GM19043 (cell line): ENCODE results near the gene TMEM203.

Source experiments
- ATAC-seq: cut with Tn5 transposase; IDR thresholded peaks from one replicate; pipeline ENCODE4 v1.9.1; 2021; ENCODE audit warnings: low read depth; ENCODE audit not compliant: unreplicated experiment

The TMEM203 gene

DNA sequence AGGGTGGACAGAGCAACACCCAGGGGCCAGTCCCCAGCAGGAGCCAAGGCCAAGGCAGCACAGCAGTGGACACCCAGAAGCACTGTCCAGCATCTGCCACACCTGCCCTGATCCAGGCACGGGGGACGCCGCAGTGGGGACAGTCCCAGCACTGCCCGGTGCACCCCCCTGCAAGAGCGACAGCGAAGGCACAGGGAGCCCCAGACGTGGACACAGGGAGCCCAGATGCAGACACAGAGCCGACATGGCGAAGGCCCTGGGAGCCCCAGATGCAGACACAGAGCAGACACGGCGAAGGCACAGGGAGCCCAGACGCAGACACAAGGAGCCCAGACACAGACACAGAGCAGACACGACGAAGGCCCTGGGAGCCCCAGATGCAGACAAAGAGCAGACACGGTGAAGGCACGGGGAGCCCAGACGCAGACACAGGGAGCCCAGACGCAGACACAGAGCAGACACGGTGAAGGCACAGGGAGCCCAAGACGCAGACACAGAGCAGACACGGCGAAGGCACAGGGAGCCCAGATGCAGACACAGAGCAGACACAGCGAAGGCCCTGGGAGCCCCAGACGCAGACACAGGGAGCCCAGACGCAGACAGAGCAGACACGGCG lies 21.4 kb downstream of the TMEM203 start:
- ATAC-seq = no peak

DNA sequence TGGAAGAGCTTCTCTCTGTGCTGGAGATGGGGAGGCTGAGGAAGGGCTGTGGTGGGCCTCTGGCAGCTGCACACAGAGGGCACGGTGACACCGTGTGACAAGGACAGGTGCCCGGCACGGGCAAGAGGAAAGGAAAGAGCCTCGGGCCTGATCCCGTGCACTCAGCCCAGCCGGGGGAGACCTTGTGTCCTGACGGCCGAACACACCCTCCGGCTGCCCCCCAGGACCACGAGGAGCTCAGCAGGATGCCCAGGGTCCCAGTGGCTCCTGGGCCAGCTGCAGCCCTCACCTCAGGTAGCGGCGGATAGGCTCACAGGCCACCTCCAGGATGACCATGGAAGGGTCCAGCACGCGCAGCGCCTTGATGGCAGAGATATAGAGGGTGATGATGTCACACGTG lies 22.6 kb downstream of the TMEM203 start:
- ATAC-seq = no peak

DNA sequence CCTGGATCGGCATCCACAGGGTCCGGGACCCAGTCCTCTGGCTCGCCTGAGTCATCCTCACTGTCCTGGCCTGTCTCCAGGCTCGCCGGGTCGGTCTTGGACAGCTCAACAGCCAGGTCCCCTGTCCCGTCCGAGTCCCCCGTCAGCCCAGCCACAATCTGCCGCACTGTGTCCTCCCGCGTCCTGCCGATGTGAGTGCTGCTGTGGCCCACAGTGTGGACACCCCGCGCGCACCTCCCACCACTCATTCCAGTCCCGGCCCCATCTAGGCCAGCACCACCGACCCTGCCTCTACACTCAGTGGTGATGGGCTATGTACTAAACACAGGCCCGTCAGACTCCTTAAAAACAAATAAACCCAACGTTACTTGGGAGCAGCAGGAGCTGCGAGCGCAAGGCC lies 23.8 kb downstream of the TMEM203 start:
- ATAC-seq = no peak

DNA sequence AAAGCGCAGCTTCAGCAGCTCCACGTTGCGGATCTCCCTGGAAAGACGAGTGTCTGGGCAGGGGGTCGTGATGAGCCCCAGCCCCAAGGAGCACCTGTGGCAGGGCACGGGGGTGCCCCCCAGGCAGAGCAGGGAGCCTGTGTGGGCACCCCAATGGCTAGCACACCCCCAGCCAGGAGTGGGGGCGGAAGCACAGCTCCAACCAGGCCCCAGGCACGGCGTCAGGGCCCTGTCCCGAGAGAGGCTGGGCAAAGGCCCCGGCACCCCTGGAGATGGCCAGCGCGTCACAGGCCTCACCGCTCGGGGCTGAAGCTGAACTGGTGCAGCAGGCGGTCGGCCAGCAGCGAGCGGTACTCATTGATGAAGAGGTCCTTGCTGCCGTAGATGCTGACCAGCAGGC lies 25.0 kb downstream of the TMEM203 start:
- ATAC-seq = no peak

DNA sequence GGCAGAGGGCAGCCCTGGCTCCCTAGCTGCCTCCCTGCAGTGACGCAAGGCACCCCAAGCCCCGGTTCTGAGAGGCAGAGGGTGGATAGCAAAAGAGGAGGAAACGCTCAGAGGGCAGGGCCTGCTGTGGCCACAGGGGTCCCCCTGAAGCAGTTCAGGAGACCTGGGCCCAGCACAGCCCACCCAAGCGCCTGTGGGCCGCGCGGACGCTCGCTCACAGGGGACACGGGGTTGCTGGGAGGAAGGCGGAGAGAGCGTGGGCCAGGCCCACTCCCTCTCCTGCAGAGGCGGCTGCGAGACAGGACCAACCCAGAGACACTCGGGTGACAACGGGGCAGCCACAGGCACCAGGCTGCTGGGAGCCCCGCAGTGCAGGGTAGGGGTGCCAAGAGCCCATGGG lies 25.7 kb downstream of the TMEM203 start:
- ATAC-seq = no peak

DNA sequence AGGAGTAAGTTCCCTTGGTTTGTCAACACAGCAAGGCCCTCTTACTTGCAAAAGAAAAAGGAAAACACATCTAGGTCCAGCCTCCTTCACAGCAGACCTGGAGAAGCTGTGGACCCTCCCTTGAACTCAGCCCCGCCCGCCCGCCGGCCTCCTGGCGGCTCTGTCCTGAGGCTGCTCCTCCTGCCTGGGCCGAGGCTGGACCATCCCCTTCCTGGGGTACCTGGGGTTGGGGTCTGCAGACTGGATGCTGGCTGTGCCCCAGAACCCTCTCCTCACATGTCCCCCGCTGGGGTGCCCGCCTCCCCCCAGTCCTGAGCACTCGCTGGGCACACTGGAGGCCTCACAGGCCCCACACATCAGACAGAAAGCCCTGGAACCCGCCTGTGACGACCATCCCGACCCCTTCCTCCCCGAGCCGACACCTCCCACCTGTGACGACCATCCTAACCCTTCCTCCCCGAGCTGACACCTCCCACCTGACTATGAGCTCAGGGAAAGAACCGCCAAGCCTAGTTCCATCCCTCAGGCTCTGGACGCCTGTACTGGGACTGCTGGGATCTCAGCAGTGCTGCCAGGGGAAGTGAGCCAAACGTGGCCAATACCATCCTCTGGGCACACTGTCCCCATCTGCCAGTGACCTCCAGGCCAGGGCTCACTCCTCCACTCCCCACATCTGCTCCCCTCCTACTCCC lies 26.4 kb downstream of the TMEM203 start:
- ATAC-seq = no peak

DNA sequence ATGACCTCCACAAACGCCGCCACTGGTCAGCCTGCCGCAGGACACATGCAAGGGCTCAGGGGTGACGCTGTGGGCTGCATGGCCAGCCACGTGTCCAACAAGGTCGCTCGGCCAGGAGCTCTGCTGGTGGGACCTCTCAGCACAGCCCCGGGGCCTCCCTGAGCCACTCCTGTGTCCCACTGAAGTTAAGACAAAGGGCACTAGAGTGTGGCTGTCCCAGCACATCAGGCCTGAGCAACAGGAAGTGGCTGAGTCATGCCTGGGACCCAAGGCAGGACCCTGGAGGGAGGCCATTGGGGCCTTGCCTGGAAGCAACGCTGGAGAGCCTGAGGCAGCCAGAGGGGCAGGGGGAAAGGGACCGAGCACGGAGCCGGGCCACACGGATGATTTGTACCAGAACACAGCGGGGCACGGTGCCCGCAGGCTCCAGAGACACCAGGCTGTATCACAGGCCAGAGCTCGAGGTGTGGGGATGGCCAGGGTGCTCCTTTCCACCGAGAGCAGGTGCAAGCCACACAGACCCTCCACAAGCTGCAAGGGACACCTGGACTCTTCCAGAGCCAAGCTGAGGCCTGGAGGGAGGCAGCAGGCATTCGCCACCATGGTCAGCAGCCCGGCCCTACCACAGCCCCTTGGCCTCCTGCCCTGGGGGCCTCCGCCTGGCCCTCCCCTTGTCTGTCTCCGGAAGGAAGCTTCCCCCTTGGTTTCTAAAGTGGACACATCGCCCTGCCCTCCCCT lies 27.1 kb downstream of the TMEM203 start:
- no peak for ATAC-seq

DNA sequence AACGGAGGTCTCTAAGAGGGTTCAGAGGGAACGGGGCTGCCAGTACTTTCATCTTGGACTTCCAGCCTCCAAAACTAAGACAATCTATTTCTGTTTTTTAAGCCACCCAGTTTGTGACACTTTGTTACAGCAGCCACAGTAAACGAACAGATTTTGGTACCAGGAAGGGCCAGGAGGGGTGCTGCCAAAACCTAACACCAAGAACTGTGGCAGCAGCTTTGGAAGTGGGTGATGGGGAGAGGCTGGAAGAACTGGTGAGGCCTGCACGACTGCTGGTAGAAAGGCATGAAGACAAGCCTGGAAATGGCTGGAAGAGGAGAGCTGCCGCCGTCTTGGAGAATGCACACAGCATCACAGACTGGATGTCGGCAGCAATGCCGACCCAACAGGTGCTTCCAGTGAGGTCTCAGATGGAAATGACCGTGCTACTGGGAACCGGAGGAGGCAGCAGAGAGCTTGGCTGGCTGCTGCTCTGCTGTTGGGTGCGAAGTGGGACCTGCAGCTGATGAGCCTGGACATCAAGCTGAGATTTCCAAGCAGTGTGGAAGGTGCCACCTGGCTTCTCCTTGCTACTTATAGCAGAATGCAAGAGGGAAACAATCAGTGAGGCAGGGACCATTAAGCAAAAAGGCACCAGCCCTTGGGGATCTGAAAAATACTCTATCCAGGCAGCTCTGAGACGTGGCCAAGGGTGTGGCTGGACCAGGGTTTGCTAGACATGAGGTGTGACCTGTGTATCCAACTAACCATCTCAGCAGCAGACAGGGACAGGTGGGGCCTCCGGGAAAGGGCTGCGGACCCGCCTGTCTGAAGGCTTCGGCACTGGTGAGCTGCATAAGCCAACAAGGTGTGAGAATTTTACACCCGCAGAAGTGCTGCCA lies 28.9 kb downstream of the TMEM203 start:
- no peak for ATAC-seq

DNA sequence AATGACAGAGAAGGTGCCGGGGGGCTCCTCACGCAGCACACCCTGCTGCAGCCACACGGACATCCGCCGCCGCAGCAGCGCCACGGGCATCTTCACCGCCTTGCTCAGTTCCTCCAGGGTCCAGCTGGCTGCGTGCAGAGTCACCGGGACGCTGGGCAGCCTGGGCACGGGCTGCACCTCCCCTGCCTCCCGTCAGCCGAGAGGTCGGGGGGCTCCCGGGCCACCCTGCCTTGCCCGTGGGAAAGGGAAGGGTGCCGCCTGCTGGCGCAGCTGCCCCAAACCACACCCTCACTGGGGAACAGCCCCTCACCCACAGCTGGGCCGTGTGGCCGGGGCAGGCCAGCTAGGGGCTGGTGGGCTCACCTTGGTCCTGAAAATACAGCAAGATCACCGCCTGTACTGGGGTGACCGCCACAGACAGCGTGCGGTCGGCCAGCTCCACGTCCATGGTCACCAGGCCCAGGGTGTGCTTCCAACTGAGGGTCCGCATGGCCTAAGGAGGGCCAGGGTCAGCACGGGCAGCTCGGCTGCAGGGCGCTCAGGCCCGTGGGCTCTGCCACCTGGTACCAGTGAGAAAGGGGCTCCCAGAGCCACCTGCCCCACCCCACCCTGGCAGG lies 30.0 kb downstream of the TMEM203 start:
- no peak for ATAC-seq

DNA sequence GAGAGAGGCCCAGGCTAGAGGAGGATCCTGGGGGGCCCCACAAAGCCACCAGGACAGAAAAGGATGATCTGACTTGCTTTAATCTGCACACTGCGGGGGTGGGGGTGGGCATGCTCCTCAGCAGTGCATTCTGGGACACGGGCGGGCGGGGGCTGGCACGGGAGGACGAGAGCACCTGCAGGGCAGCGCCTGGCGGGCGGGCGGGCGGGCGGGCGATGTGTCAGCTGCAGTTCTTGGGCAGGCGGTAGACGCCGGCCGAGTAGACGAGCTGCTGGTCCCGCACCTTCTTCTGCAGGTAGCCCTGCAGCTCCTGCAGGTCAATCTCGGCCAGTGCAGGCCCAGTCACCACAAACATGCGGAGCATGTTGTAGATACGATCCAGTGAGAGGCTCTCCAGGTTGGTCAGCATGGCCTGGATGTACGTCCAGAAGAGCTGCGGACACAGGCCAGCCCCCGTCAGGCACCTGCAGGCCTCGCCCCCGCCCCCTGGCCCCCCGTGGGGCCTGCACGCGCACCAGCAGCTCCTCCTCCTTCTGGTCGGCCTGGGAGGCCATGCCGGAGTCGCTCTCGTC lies 30.6 kb downstream of the TMEM203 start:
- no peak for ATAC-seq

DNA sequence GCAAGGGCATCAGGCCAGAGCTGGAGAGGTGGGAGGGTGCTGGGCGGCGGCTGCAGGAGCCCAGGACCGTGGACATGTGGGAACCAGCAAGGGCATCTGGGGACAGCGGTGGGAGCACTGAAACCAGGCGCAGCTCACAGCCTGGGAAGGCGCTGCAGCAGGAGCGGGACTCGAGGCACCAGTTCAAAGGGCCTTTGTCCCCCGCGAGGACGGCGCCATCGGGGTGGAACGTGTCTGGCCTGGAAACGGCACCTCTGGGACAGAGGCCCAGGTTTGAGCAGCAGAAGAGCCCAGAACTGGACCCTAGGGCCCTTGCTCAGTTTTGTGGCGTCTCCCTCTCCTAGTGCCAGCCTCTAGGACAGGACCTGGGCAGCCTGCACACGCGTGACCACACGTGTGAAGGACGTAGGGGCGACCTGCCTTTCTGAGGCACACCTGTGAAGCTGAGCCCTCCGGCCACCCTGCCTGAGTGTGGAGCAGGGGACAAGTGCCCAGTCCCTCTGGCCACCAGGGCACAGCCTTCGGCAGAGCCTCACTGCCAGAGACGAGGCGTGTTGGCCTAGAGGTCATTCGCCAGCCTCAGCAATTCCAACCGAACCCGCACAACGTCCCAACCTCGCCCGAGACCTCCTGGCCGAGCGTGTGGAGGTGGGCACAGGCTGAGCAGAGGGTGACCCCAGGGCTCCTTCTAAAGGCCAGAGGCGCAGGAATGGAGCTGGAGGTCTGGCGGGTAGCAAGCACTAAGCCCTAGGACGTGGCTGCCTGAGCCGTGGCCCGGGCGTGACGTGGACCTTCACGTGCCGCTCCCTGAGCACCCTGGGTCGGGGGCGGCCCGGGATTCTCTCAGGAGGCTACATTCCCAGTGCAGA lies 31.4 kb downstream of the TMEM203 start:
- no peak for ATAC-seq

DNA sequence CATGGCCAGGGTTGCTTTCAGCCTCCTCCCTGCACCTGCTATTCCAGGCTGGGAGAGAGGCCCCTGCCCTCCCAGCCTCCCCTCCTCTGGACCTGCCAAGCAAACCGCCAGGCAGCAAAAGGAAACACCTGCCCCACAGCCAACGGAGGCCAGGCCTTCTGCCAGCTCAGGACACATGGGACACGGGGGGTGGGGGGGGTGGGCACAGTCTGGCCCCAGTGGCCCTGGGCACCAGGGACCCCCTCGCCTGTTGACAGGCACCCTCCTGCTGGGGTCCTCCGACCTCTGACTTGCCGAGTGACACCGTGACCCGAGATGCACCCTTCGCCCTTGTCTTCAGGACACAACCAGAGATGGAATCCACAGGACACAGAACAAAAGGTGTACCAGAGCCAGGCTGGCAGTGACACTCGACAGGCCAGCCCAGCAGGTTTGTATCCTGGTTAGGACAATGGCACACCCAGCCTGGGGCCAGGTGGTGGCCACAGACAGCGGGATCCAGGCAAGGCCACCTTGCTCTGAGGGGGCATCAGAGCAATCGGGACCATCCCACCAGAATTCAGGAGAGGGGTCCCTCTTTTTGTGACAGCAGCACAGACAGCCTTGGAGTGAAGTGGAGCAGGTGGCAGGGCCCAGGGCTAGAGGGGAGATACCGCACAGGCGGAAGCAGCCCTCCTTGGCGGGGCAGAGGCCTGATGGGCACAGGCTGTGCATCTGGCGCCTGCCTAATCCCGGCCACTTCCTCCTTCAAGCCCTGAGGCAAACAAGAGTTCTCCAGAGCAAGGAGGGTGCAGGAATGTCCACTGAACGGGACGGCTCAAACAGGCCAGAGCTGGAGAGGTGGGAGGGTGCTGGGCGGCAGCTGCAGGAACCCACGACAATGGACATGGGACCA lies 32.3 kb downstream of the TMEM203 start:
- no peak for ATAC-seq

DNA sequence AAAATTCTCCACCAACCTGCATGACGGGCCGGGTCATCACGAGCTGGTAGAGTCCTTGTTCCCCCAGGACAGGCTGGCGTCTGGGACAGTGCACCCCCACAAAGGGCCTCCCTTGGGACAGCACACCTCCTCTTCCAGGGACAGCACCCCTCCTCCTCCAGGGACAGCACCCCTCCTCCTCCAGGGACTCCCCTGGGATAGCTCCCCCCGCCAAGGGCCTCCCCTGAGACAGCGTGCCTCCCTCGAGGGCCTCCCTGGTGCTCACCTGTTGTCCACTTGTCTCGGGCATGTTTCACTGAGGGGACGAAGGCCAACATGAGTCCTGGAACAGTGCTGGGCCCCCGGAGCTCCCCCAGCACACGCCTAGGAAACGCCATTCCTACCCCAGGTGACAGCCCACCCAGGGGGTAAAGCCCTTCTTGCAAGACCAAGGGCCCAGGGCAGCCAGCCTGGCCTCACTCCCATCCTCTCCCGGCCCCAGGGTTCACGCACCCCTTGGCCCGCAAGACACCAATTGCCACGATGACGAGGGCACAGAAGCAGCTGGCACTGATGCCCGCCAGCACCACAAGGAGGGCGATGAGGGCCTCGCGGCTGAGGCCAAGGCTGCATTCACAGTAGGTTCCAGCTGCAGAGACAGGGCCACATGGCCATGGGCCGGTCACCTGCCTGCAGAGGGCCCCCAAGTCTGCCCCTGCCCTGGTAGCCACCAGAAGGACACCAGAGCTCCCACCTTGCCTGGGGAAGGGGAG lies 34.1 kb downstream of the TMEM203 start:
- no peak for ATAC-seq

DNA sequence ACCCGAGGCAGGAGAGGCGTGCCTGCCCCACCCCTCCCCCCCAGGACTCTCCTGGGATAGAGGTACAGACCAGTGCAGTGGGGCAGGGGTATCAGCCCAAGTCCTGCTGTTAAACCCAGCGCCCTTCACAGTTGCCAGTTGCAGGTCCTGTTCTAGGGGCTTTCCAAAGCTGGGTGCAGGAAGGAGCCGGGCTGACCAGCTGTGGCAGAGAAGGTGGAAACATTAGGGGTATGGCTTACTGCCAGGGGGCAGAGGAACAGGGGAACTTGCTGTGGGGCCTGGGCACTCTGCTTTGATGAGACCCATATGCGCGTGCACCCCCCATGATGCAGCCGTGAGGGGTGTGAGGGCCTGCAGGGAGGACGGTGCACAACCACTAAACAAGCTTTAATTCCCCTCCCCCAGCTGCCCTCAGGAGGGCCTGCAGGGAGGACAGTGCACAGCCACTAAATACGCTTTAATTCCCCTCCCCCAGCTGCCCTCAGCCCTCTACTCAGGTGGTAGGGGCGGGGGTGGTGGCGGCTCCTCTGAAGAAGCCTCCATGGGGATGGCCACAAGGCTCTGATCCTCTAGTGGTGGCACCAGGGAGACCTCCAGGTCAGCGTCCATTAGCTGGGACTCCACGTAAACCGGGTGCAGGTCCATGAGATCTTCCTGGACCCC lies 34.8 kb downstream of the TMEM203 start:
- ATAC-seq = no peak

DNA sequence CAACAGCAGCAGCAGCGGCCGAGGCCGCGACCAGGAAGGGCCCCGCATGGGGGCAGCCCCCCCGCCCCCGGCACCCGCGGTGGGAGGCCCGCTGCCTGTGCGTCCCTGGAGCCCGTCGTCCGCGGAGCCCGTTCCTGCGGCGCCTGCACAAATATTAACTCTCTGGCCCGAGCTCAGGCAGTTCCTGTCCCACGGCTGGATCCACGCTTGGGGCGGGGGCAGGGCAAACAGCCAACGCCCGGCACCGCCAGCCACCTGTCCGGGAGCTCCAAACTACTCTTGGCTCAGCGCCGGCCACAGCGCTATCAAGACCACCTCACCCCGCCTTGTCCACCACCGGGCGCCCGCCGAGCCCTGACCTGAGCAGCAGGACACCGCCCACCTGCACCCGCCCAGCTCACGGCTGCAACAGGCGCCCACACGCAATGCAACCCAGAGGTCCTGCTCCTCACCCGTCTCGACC lies 35.5 kb downstream of the TMEM203 start, which contains the start of gene LRRC26:
Gene LRRC26, minus strand, starts transcription at position 156 of the 463 bp plus-strand sequence. Its CDS starts 108 bp downstream, at position 48.
- no peak for ATAC-seq

DNA sequence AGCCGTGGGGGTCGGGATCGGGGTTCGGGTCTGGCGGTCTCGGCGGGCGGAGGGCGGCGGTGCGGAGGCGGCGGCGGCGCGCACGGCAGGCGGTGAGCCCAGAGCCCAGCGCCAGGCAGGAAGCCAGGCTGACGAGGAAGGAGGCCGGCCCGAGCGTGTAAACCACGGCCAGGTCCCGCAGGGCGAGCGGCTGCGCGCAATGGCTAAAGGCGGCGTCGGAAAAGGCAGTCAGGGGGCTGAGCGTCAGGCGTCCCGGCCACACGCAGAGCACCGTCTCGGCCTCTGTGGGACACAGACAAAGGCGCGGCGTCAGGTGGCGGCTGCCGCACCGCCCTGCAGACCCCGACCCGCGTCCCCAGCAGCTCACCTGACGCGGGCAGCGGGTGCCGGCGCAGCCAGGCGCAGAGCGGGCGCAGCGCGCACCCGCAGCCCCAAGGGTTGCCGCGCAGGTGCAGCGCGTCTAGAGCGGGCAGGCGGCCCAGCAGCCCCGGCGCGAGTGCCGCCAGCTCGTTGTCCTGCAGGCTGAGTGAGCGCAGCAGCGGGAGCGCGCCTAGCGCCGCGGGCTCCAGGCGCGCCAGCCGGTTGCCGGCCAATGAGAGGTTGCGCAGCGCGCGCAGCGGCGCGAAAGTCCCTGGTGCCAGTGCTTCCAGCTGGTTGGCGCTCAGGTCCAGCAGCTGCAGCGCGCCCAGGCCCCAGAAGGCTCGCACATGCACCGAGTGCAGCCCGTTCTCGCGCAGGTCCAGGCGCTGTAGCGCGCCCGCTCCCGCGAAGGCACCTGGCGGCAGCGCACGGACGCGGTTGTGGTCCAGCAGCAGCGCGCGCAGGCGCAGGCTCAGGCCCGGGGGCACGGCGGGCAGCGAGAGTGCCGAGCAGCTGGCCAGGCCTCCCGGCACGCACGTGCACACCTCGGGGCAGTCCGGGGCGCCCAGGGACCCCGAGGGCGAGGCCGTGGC lies 36.3 kb downstream of the TMEM203 start:
- ATAC-seq = no peak
